ENCODE measurements around the gene ACACA.

Gene ACACA

GRCh38 chr17:37225465-37225864 is 181.2 kb downstream of the ACACA start:
- H3K4me1 ChIP-seq (ENCODE audit: control insufficient read depth, insufficient read depth, low read length) = no peaks in the 10 kb centered on the region
- H3K27ac ChIP-seq (ENCODE audit: extremely low read depth, low read depth, low read length) = no peak overlapping the region
- H3K9me3 ChIP-seq (ENCODE audit: control insufficient read depth, insufficient read depth, low read depth, low read length) = no peaks in the 10 kb centered on the region
- H3K36me3 ChIP-seq (ENCODE audit: control insufficient read depth in 2 of 2, insufficient read depth in 1 of 2, low read length in 2 of 2) = peaks cover 19 to 41% of the 10 kb centered on the region in 2 experiments
- H3K4me3 ChIP-seq (ENCODE audit: low read depth, low read length) = no peak overlapping the region
- POLR2A ChIA-PET = no interaction called here
- TF ChIP-seq ZNF76 (tag by site-specific recombination; IDR thresholded peaks at IDR 0.05; ENCODE audit: borderline replicate concordance, low read depth) (no peak), ZNF248 (tag by site-specific recombination; IDR thresholded peaks at IDR 0.05) (no peak), KLF1 (tag by site-specific recombination; IDR thresholded peaks at IDR 0.05) (no peak), ZFP69B (tag by site-specific recombination; IDR thresholded peaks at IDR 0.05) (no peak), ZNF561 (tag by site-specific recombination; IDR thresholded peaks at IDR 0.05; ENCODE audit: borderline replicate concordance) (no peak), ZNF335 (tag by site-specific recombination; conservative IDR thresholded peaks at IDR 0.05) (no peak), ZBTB11 (tag by site-specific recombination; conservative IDR thresholded peaks at IDR 0.05; ENCODE audit: low read depth) (no peak), ZNF654 (tag by site-specific recombination; IDR thresholded peaks at IDR 0.05; ENCODE audit: low read depth) (no peak), ZNF423 (tag by site-specific recombination; IDR thresholded peaks at IDR 0.05) (no peak), WT1 (tag by site-specific recombination; IDR thresholded peaks at IDR 0.05) (no peak), KLF9 (tag by site-specific recombination; IDR thresholded peaks at IDR 0.05; ENCODE audit: low read depth) (no peak), ZNF560 (tag by site-specific recombination; IDR thresholded peaks at IDR 0.05; ENCODE audit: borderline replicate concordance) (no peak), SP7 (tag by site-specific recombination; IDR thresholded peaks at IDR 0.05) (no peak), ZNF785 (tag by site-specific recombination; IDR thresholded peaks at IDR 0.05) (no peak), ZNF610 (tag by site-specific recombination; IDR thresholded peaks at IDR 0.05; ENCODE audit: borderline replicate concordance) (no peak)
- CTCF ChIA-PET = interaction anchor here (0.6 to 4.7 kb wide), 8 partner anchors 13 to 1256 kb away, joined by 3 to 35 read pairs (median 4); no protein-coding TSS in a partner anchor

DNA sequence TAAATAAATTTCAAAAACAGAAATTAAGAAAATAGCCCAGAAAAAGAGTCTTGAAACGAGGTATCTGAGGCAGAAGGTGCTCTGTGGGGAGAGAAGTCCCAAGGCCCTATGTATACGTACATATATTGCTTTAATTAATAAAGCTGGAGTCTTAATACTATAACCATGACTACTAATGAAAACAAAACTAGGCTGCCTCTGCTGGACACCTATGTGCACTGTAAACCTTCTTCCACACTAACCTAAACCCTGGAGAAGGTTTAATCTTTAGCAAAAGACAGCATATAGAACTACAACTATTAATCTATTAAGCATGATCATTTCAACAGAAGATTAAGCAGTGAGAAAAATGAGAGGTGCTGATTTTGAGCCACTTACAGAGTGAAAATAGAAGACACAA is 184.8 kb downstream of the ACACA start:
- ChIA-PET CTCF (interaction anchor here (0.5 to 2.1 kb wide), 4 partner anchors 10 to 627 kb away, joined by 3 to 10 read pairs (median 4); no protein-coding TSS in a partner anchor), POLR2A (no interaction called here)
- no peaks in the 10 kb centered on the region for H3K4me1 ChIP-seq (ENCODE audit: control insufficient read depth, insufficient read depth, low read length)
- H3K4me3 ChIP-seq (ENCODE audit: low read depth, low read length) = no peak overlapping the region
- H3K9me3 ChIP-seq (ENCODE audit: control insufficient read depth, insufficient read depth, low read depth, low read length) = no peaks in the 10 kb centered on the region
- no peak overlapping the region for H3K27ac ChIP-seq (ENCODE audit: extremely low read depth, low read depth, low read length)
- peaks cover 26 to 51% of the 10 kb centered on the region in 2 experiments for H3K36me3 ChIP-seq (ENCODE audit: control insufficient read depth in 2 of 2, insufficient read depth in 1 of 2, low read length in 2 of 2)
- no peak for TF ChIP-seq ZNF169 (tag by site-specific recombination; IDR thresholded peaks at IDR 0.05)
- no peak for TF ChIP-seq KLF9 (tag by site-specific recombination; IDR thresholded peaks at IDR 0.05; ENCODE audit: low read depth)
- no peak for TF ChIP-seq ZBTB6 (tag by site-specific recombination; IDR thresholded peaks at IDR 0.05)
- TF ChIP-seq ZNF155 (tag by site-specific recombination; IDR thresholded peaks at IDR 0.05) = no peak
- no peak for TF ChIP-seq MEIS1 (CRISPR knock-in tag; IDR thresholded peaks at IDR 0.05; ENCODE audit: borderline replicate concordance)
- TF ChIP-seq ZNF654 (tag by site-specific recombination; IDR thresholded peaks at IDR 0.05; ENCODE audit: low read depth) = no peak
- TF ChIP-seq ZIC2 (tag by site-specific recombination; IDR thresholded peaks at IDR 0.05) = no peak
- TF ChIP-seq, protein P1, sequence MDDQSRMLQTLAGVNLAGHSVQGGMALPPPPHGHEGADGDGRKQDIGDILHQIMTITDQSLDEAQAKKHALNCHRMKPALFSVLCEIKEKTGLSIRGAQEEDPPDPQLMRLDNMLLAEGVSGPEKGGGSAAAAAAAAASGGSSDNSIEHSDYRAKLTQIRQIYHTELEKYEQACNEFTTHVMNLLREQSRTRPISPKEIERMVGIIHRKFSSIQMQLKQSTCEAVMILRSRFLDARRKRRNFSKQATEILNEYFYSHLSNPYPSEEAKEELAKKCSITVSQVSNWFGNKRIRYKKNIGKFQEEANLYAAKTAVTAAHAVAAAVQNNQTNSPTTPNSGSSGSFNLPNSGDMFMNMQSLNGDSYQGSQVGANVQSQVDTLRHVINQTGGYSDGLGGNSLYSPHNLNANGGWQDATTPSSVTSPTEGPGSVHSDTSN (CRISPR knock-in tag; IDR thresholded peaks at IDR 0.05) = no peak
- TF ChIP-seq TSHZ1 (tag by site-specific recombination; IDR thresholded peaks at IDR 0.05; ENCODE audit: borderline replicate concordance) = no peak
- TF ChIP-seq, protein P2, sequence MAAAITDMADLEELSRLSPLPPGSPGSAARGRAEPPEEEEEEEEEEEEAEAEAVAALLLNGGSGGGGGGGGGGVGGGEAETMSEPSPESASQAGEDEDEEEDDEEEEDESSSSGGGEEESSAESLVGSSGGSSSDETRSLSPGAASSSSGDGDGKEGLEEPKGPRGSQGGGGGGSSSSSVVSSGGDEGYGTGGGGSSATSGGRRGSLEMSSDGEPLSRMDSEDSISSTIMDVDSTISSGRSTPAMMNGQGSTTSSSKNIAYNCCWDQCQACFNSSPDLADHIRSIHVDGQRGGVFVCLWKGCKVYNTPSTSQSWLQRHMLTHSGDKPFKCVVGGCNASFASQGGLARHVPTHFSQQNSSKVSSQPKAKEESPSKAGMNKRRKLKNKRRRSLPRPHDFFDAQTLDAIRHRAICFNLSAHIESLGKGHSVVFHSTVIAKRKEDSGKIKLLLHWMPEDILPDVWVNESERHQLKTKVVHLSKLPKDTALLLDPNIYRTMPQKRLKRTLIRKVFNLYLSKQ (tag by site-specific recombination; IDR thresholded peaks at IDR 0.05; ENCODE audit: borderline replicate concordance) = no peak

Data from HEK293 (cell line).